Measurements from ENCODE around the gene MCEE. TPM values are rescaled to one million over a fixed set of nuclear protein-coding genes. Genes with fewer than 3 reads are reported as not detected.

MCEE gene
- polyA plus RNA-seq, 2 of the 4 experiments (the other 2 are of a cell fraction), result 10.3 to 17.7 TPM

GRCh38 chr2:71150082-71150816, 20.2 kb upstream of the MCEE start (continued):
- TF ChIP-seq REST (IDR thresholded peaks at IDR 0.05), result no peak
- no peak for TF ChIP-seq ZC3H11A (IDR thresholded peaks at IDR 0.05)
- no peak for TF ChIP-seq USF2 (IDR thresholded peaks at IDR 0.05)
- TF ChIP-seq ELK1 (IDR thresholded peaks at IDR 0.05; ENCODE audit: low read depth, low read length), result no peak
- no peak for TF ChIP-seq ZNF302 (CRISPR knock-in tag; IDR thresholded peaks at IDR 0.05)
- TF ChIP-seq CHD4 (IDR thresholded peaks at IDR 0.05; ENCODE audit: borderline replicate concordance), result no peak

GRCh38 chr2:71148506-71149063, 18.6 kb upstream of the MCEE start:
- H3K4me1 ChIP-seq, result no peaks in the 10 kb centered on the region
- no peak overlapping the region for H3K27ac ChIP-seq
- TF ChIP-seq BCL3 (IDR thresholded peaks at IDR 0.05), result no peak
- no peak for TF ChIP-seq TFCP2L1 (CRISPR knock-in tag; IDR thresholded peaks at IDR 0.05)
- TF ChIP-seq PHF8 (IDR thresholded peaks at IDR 0.05; ENCODE audit: borderline replicate concordance, low read depth), result no peak
- no peak for TF ChIP-seq HOXB13 (CRISPR knock-in tag; IDR thresholded peaks at IDR 0.05; ENCODE audit: low read depth)
- no peak for TF ChIP-seq RAD21 (conservative IDR thresholded peaks at IDR 0.05 in 1 of 2, IDR thresholded peaks at IDR 0.05 in 1 of 2)
- TF ChIP-seq HDAC2 (IDR thresholded peaks at IDR 0.05), result no peak
- TF ChIP-seq NFE2L2 (conservative IDR thresholded peaks at IDR 0.05; ENCODE audit: low read length), result no peak
- TF ChIP-seq KDM1A (IDR thresholded peaks at IDR 0.05; ENCODE audit: low read depth), result no peak
- no peak for TF ChIP-seq RFX5 (IDR thresholded peaks at IDR 0.05)
- no peak for TF ChIP-seq ELK1 (IDR thresholded peaks at IDR 0.05; ENCODE audit: low read depth, low read length)
- no peak for TF ChIP-seq CBX8 (IDR thresholded peaks at IDR 0.05)
- no peak for TF ChIP-seq TP53 (CRISPR knock-in tag; IDR thresholded peaks at IDR 0.05)
- no peak for TF ChIP-seq FOSL2 (IDR thresholded peaks at IDR 0.05)
- TF ChIP-seq FOSL2 (CRISPR knock-in tag; IDR thresholded peaks at IDR 0.05), result no peak
- H3K4me3 ChIP-seq, result no peak overlapping the region
- 91% methylated on average over 2 of the region's 2 CpGs for WGBS (ENCODE audit: missing lambda C conversion rate)
- ChIA-PET POLR2A (interaction anchor here (2.4 kb wide), 1 partner anchor 80 kb away, joined by 9 read pairs; the partner anchor contains the start of gene NAGK), CTCF (interaction anchor here (0.8 to 2.2 kb wide), 5 partner anchors 9 to 183 kb away, joined by 3 to 9 read pairs (median 4); partner anchors contain the start of gene ZNF638)
- no peak overlapping the region for H3K4me2 ChIP-seq
- FAIRE-seq (no peak), ATAC-seq (no peak), DNase-seq (ENCODE audit: low read depth in 1 of 2, low spot score in 1 of 2) (no peak)
- H3K9me3 ChIP-seq, result no peaks in the 10 kb centered on the region
